HEK293 (cell line): ENCODE data around the gene DCC.
A peak's percentile ranks its signal among the peaks of the same experiment; 100 is the strongest.

Experiments
- CTCF ChIA-PET: fragments of 350-600 bp; formaldehyde crosslinking; extraction: SDS; loops from one replicate; lab custom pipeline; 2021; ENCODE audit warnings: antibody characterized with exemption; lab: Yijun Ruan, JAX
- POLR2A ChIA-PET: fragments of 300-600 bp; formaldehyde crosslinking; extraction: SDS; loops from one replicate; lab custom pipeline; 2020; ENCODE audit warnings: antibody characterized with exemption, inconsistent platforms; lab: Yijun Ruan, JAX
- H3K27ac ChIP-seq: fragments of 200-500 bp; sonication (Bioruptor generic); 2 replicates; pipeline ENCODE4 v1.5.1; 2014; ENCODE audit warnings: low read depth, low read length, control low read depth, inconsistent platforms; ENCODE audit errors: extremely low read depth
- H3K36me3 ChIP-seq, 2 experiments: fragments of 200-500 bp in 1 of 2; sonication (Bioruptor generic) in 1 of 2; 1 replicate in 1 of 2; 2 replicates in 1 of 2; pipeline ENCODE4 v1.5.1; 2014 to 2017; ENCODE audit warnings: inconsistent platforms in 2 of 2, low read length in 2 of 2; ENCODE audit not compliant: control insufficient read depth in 2 of 2, insufficient read depth in 1 of 2
- H3K4me1 ChIP-seq: fragments of 200-500 bp; sonication (Bioruptor generic); 2 replicates; pipeline ENCODE4 v1.5.1; 2014; ENCODE audit warnings: mild to moderate bottlenecking, low read length, inconsistent platforms; ENCODE audit not compliant: control insufficient read depth, insufficient read depth
- H3K4me3 ChIP-seq: 2 replicates; pipeline ENCODE4 v1.5.1; 2011; ENCODE audit warnings: low read depth, mild to moderate bottlenecking, control low read depth, low read length, moderate library complexity
- H3K9me3 ChIP-seq: fragments of 200-500 bp; sonication (Bioruptor generic); 2 replicates; pipeline ENCODE4 v1.5.1; 2014; ENCODE audit warnings: low read depth, low read length, inconsistent platforms; ENCODE audit not compliant: control insufficient read depth, insufficient read depth
- GLIS1 ChIP-seq: fragments of 450-650 bp; formaldehyde crosslinking; IDR thresholded peaks from 2 replicates; pipeline ENCODE4 v1.5.1; 2016; ENCODE audit warnings: missing biosample characterization, missing genetic modification characterization
- IKZF3 ChIP-seq: fragments of 450-650 bp; IDR thresholded peaks from 2 replicates; pipeline ENCODE4 v1.5.0; 2018; ENCODE audit warnings: missing biosample characterization, mild to moderate bottlenecking, missing genetic modification characterization, moderate library complexity
- RBAK ChIP-seq: fragments of 450-650 bp; formaldehyde crosslinking; IDR thresholded peaks from 2 replicates; pipeline ENCODE4 v1.5.1; 2016; ENCODE audit warnings: missing biosample characterization, missing genetic modification characterization
- ZBTB17 ChIP-seq: fragments of 450-650 bp; formaldehyde crosslinking; IDR thresholded peaks from 2 replicates; pipeline ENCODE4 v1.5.1; 2016; ENCODE audit warnings: missing biosample characterization, missing genetic modification characterization
- ZNF112 ChIP-seq: fragments of 450-650 bp; formaldehyde crosslinking; IDR thresholded peaks from 2 replicates; pipeline ENCODE4 v1.5.0; 2017; ENCODE audit warnings: missing biosample characterization, missing genetic modification characterization
- ZNF266 ChIP-seq: fragments of 450-650 bp; formaldehyde crosslinking; IDR thresholded peaks from 2 replicates; pipeline ENCODE4 v1.5.1; 2016; ENCODE audit warnings: missing biosample characterization, missing genetic modification characterization, low read depth
- ZNF341 ChIP-seq: fragments of 450-650 bp; formaldehyde crosslinking; IDR thresholded peaks from 2 replicates; pipeline ENCODE4; 2016; ENCODE audit warnings: low read depth, missing biosample characterization, missing genetic modification characterization
- ZNF391 ChIP-seq: fragments of 450-650 bp; formaldehyde crosslinking; IDR thresholded peaks from 2 replicates; pipeline ENCODE4 v1.5.1; 2016; ENCODE audit warnings: low read depth, missing biosample characterization, missing genetic modification characterization, borderline replicate concordance
- ZNF394 ChIP-seq: fragments of 450-650 bp; formaldehyde crosslinking; IDR thresholded peaks from 2 replicates; pipeline ENCODE4 v1.5.1; 2016; ENCODE audit warnings: missing biosample characterization, missing genetic modification characterization, mild to moderate bottlenecking, moderate library complexity, borderline replicate concordance
- ZNF600 ChIP-seq: fragments of 450-650 bp; formaldehyde crosslinking; IDR thresholded peaks from 2 replicates; pipeline ENCODE4 v1.5.1; 2016; ENCODE audit warnings: missing biosample characterization, missing genetic modification characterization
- ZNF660 ChIP-seq: fragments of 450-650 bp; IDR thresholded peaks from 2 replicates; pipeline ENCODE4 v1.5.1; 2018; ENCODE audit warnings: missing biosample characterization, mild to moderate bottlenecking, missing genetic modification characterization
- ZNF830 ChIP-seq: fragments of 450-650 bp; IDR thresholded peaks from 2 replicates; pipeline ENCODE4 v1.5.0; 2018; ENCODE audit warnings: missing biosample characterization, missing genetic modification characterization, low read depth, mild to moderate bottlenecking, moderate library complexity
- TF ChIP-seq, protein P1 (sequence below): fragments of 450-650 bp; formaldehyde crosslinking; conservative IDR thresholded peaks from 2 replicates; pipeline ENCODE4 v1.5.1; 2016; ENCODE audit warnings: low read depth, missing biosample characterization, missing genetic modification characterization
- TF ChIP-seq, protein P2 (sequence below): fragments of 450-650 bp; formaldehyde crosslinking; IDR thresholded peaks from 2 replicates; pipeline ENCODE4 v1.5.1; 2017; ENCODE audit warnings: missing biosample characterization, missing genetic modification characterization
- TF ChIP-seq, protein P3 (sequence below): fragments of 450-650 bp; formaldehyde crosslinking; IDR thresholded peaks from 2 replicates; pipeline ENCODE4 v1.5.1; 2016; ENCODE audit warnings: missing biosample characterization, missing genetic modification characterization
- TF ChIP-seq, protein P4 (sequence below): fragments of 450-650 bp; formaldehyde crosslinking; IDR thresholded peaks from 2 replicates; pipeline ENCODE4 v1.5.1; 2016; ENCODE audit warnings: missing biosample characterization, missing genetic modification characterization

The DCC gene

DNA sequence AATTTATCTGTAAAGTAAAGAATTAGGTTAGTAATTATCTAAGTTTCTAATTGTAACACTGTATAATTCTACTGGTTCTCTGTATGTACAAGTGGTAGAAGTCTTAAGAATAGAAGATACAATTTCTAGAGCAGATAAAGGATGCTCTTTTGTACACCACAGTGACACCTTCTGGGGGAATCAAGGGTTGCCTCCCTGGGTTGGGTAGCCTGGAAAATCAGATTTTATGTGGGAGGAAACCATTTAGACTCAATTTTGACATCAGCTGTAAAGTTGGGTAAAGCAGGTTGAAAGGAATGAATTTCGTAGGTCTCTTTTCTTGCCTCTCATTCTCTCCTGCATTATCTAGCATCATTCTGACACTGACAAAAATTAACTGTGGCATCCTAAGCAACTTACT is 354.8 kb downstream of the DCC start:
- H3K9me3 ChIP-seq: no peaks in the 10 kb centered on the region
- H3K4me3 ChIP-seq: no peak overlapping the region
- ChIA-PET POLR2A (no interaction called here), CTCF (interaction anchor here (0.6 kb wide), 1 partner anchor 948 kb away, joined by 3 read pairs; no protein-coding TSS in a partner anchor)
- H3K4me1 ChIP-seq: no peaks in the 10 kb centered on the region
- H3K36me3 ChIP-seq: no peaks in the 10 kb centered on the region
- no peak for TF ChIP-seq IKZF3 (tag by site-specific recombination)
- no peak for TF ChIP-seq RBAK (tag by site-specific recombination)
- no peak for TF ChIP-seq ZNF341
- TF ChIP-seq ZNF391 (tag by site-specific recombination): no peak
- no peak overlapping the region for H3K27ac ChIP-seq

DNA sequence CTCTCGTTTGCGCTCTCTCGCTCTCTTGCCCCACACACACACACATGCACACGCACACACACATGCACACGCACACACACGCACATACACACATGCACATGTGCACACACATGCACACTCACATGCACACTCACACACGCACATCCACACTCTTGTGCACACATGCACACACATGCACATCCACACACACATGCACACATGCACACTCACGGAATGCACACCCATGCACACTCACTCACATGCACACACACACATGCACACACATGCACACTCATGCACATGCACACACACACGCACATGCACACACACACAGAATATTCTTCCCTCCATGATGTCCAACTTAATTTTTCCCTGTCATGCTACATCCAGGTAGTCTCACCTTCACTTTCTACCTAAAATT is 360.1 kb downstream of the DCC start:
- Histone ChIP-seq H3K36me3 (no peaks in the 10 kb centered on the region), H3K4me3 (no peak overlapping the region), H3K4me1 (no peaks in the 10 kb centered on the region), H3K9me3 (no peaks in the 10 kb centered on the region), H3K27ac (no peak overlapping the region)
- ChIA-PET POLR2A (no interaction called here), CTCF (no interaction called here)
- TF ChIP-seq, protein P1, sequence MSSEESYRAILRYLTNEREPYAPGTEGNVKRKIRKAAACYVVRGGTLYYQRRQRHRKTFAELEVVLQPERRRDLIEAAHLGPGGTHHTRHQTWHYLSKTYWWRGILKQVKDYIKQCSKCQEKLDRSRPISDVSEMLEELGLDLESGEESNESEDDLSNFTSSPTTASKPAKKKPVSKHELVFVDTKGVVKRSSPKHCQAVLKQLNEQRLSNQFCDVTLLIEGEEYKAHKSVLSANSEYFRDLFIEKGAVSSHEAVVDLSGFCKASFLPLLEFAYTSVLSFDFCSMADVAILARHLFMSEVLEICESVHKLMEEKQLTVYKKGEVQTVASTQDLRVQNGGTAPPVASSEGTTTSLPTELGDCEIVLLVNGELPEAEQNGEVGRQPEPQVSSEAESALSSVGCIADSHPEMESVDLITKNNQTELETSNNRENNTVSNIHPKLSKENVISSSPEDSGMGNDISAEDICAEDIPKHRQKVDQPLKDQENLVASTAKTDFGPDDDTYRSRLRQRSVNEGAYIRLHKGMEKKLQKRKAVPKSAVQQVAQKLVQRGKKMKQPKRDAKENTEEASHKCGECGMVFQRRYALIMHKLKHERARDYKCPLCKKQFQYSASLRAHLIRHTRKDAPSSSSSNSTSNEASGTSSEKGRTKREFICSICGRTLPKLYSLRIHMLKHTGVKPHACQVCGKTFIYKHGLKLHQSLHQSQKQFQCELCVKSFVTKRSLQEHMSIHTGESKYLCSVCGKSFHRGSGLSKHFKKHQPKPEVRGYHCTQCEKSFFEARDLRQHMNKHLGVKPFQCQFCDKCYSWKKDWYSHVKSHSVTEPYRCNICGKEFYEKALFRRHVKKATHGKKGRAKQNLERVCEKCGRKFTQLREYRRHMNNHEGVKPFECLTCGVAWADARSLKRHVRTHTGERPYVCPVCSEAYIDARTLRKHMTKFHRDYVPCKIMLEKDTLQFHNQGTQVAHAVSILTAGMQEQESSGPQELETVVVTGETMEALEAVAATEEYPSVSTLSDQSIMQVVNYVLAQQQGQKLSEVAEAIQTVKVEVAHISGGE (tag by site-specific recombination): no peak
- TF ChIP-seq, protein P2, sequence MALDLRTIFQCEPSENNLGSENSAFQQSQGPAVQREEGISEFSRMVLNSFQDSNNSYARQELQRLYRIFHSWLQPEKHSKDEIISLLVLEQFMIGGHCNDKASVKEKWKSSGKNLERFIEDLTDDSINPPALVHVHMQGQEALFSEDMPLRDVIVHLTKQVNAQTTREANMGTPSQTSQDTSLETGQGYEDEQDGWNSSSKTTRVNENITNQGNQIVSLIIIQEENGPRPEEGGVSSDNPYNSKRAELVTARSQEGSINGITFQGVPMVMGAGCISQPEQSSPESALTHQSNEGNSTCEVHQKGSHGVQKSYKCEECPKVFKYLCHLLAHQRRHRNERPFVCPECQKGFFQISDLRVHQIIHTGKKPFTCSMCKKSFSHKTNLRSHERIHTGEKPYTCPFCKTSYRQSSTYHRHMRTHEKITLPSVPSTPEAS: peak; percentile 84
- no peak for TF ChIP-seq ZBTB17 (tag by site-specific recombination)
- TF ChIP-seq, protein P3, sequence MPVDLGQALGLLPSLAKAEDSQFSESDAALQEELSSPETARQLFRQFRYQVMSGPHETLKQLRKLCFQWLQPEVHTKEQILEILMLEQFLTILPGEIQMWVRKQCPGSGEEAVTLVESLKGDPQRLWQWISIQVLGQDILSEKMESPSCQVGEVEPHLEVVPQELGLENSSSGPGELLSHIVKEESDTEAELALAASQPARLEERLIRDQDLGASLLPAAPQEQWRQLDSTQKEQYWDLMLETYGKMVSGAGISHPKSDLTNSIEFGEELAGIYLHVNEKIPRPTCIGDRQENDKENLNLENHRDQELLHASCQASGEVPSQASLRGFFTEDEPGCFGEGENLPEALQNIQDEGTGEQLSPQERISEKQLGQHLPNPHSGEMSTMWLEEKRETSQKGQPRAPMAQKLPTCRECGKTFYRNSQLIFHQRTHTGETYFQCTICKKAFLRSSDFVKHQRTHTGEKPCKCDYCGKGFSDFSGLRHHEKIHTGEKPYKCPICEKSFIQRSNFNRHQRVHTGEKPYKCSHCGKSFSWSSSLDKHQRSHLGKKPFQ (tag by site-specific recombination): no peak
- TF ChIP-seq, all 188 proteins: peak for 1

DNA sequence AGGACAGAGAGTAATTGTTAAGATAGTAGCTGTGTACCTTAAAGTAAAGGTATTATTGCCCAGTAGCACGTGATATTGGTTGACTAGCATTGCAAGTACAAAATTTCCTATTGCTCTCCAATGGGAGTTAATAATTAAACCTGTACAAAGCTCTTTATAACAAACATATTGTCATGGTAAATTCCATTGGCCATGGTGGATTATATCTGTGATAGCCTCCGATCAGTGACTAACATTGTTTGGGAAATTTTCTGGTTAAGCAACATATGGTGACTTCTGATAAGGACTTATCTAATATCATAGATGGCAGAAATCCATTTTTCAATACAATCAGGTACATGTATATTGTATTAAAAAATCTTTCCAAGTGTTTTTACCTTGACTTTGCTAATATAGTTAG is 360.8 kb downstream of the DCC start:
- no peaks in the 10 kb centered on the region for H3K4me1 ChIP-seq
- no peaks in the 10 kb centered on the region for H3K36me3 ChIP-seq
- ChIA-PET POLR2A (no interaction called here), CTCF (no interaction called here)
- no peak overlapping the region for H3K4me3 ChIP-seq
- TF ChIP-seq, protein P2: no peak
- TF ChIP-seq ZNF830 (tag by site-specific recombination) (no peak), GLIS1 (tag by site-specific recombination) (no peak), ZNF600 (tag by site-specific recombination) (no peak), ZNF266 (tag by site-specific recombination) (no peak), ZNF660 (tag by site-specific recombination) (no peak), ZNF112 (tag by site-specific recombination) (no peak), ZNF394 (no peak)
- TF ChIP-seq, protein P4, sequence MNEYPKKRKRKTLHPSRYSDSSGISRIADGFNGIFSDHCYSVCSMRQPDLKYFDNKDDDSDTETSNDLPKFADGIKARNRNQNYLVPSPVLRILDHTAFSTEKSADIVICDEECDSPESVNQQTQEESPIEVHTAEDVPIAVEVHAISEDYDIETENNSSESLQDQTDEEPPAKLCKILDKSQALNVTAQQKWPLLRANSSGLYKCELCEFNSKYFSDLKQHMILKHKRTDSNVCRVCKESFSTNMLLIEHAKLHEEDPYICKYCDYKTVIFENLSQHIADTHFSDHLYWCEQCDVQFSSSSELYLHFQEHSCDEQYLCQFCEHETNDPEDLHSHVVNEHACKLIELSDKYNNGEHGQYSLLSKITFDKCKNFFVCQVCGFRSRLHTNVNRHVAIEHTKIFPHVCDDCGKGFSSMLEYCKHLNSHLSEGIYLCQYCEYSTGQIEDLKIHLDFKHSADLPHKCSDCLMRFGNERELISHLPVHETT (tag by site-specific recombination): no peak
- no peak overlapping the region for H3K27ac ChIP-seq
- no peaks in the 10 kb centered on the region for H3K9me3 ChIP-seq
